Epidermal melanocyte (primary cell): ENCODE data around the gene UBA5.

Experiments
- DNase-seq: peaks from one replicate; pipeline ENCODE4 v3.0.0; 2011; ENCODE audit warnings: low spot score; ENCODE audit not compliant: insufficient read length

The UBA5 gene

GRCh38 chr3:132716372-132716771, 56.2 kb downstream of the UBA5 start:
- DNase-seq, result no peak

- no peak for DNase-seq
Observed at GRCh38 chr3:132720228-132720627, 60.1 kb downstream of the UBA5 start.

- no peak for DNase-seq
Observed at GRCh38 chr3:132721479-132722164, 61.5 kb downstream of the UBA5 start.

- peak; percentile 73 for DNase-seq
Observed at GRCh38 chr3:132722165-132723023, 62.3 kb downstream of the UBA5 start, which contains the start of gene NPHP3. Gene NPHP3 (minus strand): TSS chr3:132722409. CDS start chr3:132722355, 54 bp downstream.

GRCh38 chr3:132723024-132723950, 63.2 kb downstream of the UBA5 start:
- DNase-seq, result peak; percentile 44

GRCh38 chr3:132726341-132726823, 66.3 kb downstream of the UBA5 start:
- DNase-seq, result no peak
